Peyer's patch (tissue), 4 donors: ENCODE results near the gene AGR2.

Source experiments
- CTCF ChIP-seq, 6 experiments: fragments of 450-650 bp in 4 of 6; fragments of 200-600 bp in 2 of 6; sonication (generic) in 1 of 6; IDR thresholded peaks; one replicate each; pipeline ENCODE4 v1.5.1; 2017 to 2019; ENCODE audit warnings: antibody characterized with exemption in 6 of 6, mild to moderate bottlenecking in 3 of 6, moderate library complexity in 1 of 6
- POLR2A ChIP-seq, 2 donors: fragments of 450-650 bp; IDR thresholded peaks; one replicate each; pipeline ENCODE4 v1.5.1; 2017; ENCODE audit warnings: antibody characterized with exemption in 2 of 2, mild to moderate bottlenecking in 2 of 2, moderate library complexity in 2 of 2

GRCh38 chr7:16753102-16753931, 51.5 kb downstream of the AGR2 start, which contains the start of gene TSPAN13:
- no peak for TF ChIP-seq CTCF (IDR thresholded peaks at IDR 0.05)
- peak; percentile 82 to 83 for TF ChIP-seq POLR2A (IDR thresholded peaks at IDR 0.05)
